Astrocyte of the spinal cord (primary cell): Measurements from ENCODE around the gene FN3KRP.

Source experiments
- DNase-seq: peaks from one replicate; pipeline ENCODE4 v3.0.0; 2011; ENCODE audit warnings: low read depth, low spot score
- H3K4me3 ChIP-seq: 2 replicates; pipeline ENCODE4 v1.5.1; 2011; ENCODE audit warnings: low read depth, mild to moderate bottlenecking, low read length, moderate library complexity
- in situ Hi-C: cut with HindIII; loops from 2 replicates; pipeline ENCODE4 v1.10.0; 2017; ENCODE audit warnings: low sequenced_read_pairs
- TF ChIP-seq, protein P1 (sequence below): IDR thresholded peaks from 2 replicates; pipeline ENCODE4 v1.5.1; 2012; ENCODE audit warnings: low read depth, mild to moderate bottlenecking, low read length, inconsistent platforms

The FN3KRP gene, protein sequence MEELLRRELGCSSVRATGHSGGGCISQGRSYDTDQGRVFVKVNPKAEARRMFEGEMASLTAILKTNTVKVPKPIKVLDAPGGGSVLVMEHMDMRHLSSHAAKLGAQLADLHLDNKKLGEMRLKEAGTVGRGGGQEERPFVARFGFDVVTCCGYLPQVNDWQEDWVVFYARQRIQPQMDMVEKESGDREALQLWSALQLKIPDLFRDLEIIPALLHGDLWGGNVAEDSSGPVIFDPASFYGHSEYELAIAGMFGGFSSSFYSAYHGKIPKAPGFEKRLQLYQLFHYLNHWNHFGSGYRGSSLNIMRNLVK

GRCh38 chr17:82716203-82717010 is at the start of gene FN3KRP:
Gene FN3KRP (plus strand): TSS chr17:82716706. CDS start chr17:82716756, 50 bp downstream.
- H3K4me3 ChIP-seq: peak within 1 kb of the TSS; percentile 78
- in situ Hi-C loops: no loop called here
- TF ChIP-seq, protein P1, sequence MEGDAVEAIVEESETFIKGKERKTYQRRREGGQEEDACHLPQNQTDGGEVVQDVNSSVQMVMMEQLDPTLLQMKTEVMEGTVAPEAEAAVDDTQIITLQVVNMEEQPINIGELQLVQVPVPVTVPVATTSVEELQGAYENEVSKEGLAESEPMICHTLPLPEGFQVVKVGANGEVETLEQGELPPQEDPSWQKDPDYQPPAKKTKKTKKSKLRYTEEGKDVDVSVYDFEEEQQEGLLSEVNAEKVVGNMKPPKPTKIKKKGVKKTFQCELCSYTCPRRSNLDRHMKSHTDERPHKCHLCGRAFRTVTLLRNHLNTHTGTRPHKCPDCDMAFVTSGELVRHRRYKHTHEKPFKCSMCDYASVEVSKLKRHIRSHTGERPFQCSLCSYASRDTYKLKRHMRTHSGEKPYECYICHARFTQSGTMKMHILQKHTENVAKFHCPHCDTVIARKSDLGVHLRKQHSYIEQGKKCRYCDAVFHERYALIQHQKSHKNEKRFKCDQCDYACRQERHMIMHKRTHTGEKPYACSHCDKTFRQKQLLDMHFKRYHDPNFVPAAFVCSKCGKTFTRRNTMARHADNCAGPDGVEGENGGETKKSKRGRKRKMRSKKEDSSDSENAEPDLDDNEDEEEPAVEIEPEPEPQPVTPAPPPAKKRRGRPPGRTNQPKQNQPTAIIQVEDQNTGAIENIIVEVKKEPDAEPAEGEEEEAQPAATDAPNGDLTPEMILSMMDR: no peak
- DNase-seq: peak; percentile 96

GRCh38 chr17:82666931-82667667 is 49.4 kb upstream of the FN3KRP start:
- DNase-seq: no peak
- no peak overlapping the region for H3K4me3 ChIP-seq
- in situ Hi-C loops: no loop called here
- TF ChIP-seq, protein P1: no peak

DNA sequence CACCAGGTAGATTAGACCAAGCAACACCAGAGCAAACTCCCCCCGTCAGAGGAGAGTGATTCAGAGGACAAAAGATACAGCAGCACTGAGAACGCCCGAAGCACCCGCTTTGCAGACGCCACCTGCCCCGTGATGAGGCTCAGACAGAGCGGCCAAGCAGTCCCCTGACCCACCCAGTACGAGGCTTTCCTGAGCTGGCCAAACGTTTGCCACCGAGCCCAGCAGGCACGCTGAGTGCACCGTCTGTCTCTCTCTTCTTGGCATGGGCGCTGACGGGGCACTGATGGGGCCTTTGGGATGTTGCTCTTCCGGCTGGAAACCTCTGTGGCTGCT is 48.9 kb upstream of the FN3KRP start:
- no peak for DNase-seq
- TF ChIP-seq, protein P1: no peak
- H3K4me3 ChIP-seq: no peak overlapping the region
- in situ Hi-C loops: no loop called here

GRCh38 chr17:82668024-82668630 is 48.4 kb upstream of the FN3KRP start:
- H3K4me3 ChIP-seq: no peak overlapping the region
- TF ChIP-seq, protein P1: no peak
- DNase-seq: no peak
- in situ Hi-C loops: no loop called here

DNA sequence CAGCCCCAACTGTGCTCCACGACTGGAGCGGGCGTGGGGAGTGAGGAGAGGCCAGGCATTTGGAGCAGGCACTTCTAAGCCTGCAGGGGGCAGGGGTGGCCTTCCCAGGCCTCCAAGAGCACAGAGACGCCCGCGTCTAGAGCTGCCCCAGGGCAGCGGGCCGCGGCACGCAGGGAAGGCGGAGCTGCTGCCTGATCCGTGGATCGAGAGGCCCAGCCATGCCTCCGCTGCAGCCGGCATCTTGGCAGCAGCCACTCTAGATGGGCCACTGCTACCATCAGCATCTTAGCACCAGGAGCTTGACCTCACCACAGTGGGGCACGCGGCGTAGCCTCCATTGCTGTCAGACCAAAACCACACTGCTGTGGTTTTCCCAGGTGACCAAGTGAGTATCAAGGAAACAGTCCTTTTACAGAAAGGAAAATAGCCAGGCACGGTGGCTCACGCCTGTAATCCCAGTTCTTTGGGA is 47.8 kb upstream of the FN3KRP start:
- peak; percentile 38 for DNase-seq
- TF ChIP-seq, protein P1: peak; percentile 54
- in situ Hi-C loops: no loop called here
- H3K4me3 ChIP-seq: no peak overlapping the region

- no peak for DNase-seq
These were observed 45.6 kb upstream of the FN3KRP start for GRCh38 chr17:82670661-82671450.

More at GRCh38 chr17:82670661-82671450, 45.6 kb upstream of the FN3KRP start:
- TF ChIP-seq, protein P1: no peak
- H3K4me3 ChIP-seq: no peak overlapping the region
- in situ Hi-C loops: no loop called here
